Measurements from ENCODE around the gene TOE1.
A peak's percentile ranks its signal among the peaks of the same experiment; 100 is the strongest.

The TOE1 gene

GRCh38 chr1:45326627-45327623 lies 13.0 kb upstream of the TOE1 start, which contains the start of gene HPDL:
HPDL (plus strand) TSS chr1:45326895; CDS start chr1:45327149, 254 bp downstream.
- DNase-seq = peak in 1 of 2 experiments; percentile 19

DNA sequence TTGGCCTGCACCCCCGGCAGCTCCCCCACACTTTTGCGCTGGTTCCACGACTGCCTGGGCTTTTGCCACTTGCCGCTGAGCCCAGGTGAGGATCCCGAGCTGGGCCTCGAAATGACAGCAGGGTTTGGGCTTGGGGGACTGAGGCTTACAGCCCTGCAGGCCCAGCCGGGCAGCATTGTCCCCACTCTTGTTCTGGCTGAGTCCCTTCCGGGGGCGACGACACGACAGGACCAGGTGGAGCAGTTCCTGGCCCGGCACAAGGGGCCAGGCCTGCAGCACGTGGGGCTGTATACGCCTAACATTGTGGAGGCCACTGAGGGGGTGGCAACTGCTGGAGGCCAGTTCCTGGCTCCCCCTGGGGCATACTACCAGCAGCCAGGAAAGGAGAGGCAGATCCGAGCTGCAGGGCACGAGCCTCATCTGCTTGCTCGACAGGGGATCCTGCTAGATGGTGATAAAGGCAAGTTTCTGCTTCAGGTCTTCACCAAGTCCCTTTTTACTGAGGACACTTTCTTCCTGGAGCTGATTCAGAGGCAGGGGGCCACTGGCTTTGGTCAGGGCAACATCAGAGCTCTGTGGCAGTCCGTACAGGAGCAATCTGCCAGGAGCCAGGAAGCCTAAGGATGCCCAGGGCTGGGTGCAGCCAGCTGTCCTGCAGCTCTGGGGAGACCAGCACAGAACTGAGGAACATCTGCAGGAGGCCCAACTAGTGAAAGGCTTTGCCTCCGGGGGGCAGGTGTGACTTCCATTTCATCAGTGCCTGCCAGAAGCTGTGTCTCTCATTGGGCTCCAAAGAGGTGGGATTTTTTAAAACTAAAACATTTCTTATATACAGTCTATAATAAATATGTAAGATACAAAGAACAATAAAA lies 12.1 kb upstream of the TOE1 start:
- DNase-seq = no peak

DNA sequence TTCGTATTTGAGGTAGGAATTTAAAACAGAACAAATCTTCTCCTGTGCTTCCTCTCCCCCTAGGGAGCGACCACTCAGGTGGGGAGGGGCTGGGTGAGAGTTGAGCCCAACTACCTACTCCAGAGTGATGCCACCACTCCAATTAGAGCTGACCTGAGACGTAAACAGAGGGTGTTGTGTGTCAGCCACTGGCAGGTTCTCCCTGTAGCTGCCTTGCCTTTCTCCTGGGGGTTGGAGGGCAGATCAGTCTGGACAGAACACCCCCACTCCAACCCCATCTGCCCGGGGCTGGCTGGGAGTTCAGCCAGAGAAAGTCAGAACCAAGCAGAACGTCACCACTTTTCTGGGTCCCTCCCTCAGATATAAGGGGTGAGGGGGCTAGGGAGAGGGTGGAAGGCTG lies 11.3 kb upstream of the TOE1 start:
- DNase-seq = no peak

DNA sequence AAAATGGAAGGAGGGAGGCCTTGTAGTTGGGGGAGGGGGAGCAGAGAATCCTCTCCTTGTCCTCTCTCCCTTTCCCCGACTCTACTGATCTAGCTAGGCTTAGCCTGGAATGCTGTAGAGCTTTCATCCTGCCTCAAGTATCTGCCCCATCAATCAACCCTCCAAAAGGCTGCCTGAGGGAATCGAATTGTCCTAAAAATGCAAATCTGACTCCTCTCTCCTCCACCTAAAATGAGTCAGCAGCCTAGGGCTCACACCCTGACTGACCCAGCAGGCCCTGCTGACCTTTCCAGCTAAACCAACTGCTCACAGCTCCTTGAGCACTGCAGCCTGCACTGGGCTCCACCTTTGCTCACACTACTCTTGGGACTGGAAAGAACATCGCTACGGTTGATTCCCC lies 10.5 kb upstream of the TOE1 start:
- no peak for DNase-seq

GRCh38 chr1:45331436-45332345 lies 8.3 kb upstream of the TOE1 start:
- no peak for DNase-seq

DNA sequence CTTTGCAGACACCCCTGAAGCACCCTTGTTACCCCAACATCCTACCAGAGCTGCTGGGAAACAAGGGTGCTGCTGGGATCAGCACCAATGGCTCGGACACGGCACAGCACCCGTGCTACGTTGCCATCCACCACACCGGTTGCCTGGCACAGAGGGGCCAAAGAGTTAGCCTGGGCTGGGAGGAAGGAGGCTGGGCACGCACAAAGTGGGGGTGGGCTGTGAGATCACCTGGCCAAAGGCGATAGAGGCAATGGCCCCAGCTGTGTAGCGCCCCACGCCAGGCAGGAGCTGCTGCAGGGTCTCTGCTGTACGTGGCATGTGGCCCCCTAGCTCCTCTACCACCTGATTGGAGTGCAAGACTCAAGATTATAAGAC lies 7.6 kb upstream of the TOE1 start:
- DNase-seq = no peak

- DNase-seq = no peak
Measured at GRCh38 chr1:45334308-45335245, 5.4 kb upstream of the TOE1 start.

DNA sequence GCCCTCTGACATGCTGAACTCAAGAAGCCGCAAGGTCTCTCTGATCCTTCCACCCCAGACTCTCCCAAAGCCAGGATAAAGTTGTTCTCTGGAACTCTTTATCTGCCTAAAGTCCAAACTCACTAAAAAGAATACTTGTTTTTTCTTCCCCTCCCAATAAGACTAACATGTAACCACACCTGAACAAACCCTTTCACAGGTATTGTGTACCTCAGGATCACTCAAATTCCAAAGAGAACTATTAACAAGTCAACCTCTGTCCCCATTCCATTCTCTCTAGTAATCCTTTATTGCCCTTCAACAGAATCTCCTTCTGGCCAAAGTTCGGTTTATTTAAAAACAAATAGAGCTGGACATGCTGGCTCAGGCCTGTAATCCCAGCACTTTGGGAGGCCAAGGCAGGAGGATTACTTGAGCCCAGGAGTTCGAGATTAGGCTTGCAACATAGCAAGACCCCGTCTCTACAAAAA lies 4.1 kb upstream of the TOE1 start:
- DNase-seq = no peak

DNA sequence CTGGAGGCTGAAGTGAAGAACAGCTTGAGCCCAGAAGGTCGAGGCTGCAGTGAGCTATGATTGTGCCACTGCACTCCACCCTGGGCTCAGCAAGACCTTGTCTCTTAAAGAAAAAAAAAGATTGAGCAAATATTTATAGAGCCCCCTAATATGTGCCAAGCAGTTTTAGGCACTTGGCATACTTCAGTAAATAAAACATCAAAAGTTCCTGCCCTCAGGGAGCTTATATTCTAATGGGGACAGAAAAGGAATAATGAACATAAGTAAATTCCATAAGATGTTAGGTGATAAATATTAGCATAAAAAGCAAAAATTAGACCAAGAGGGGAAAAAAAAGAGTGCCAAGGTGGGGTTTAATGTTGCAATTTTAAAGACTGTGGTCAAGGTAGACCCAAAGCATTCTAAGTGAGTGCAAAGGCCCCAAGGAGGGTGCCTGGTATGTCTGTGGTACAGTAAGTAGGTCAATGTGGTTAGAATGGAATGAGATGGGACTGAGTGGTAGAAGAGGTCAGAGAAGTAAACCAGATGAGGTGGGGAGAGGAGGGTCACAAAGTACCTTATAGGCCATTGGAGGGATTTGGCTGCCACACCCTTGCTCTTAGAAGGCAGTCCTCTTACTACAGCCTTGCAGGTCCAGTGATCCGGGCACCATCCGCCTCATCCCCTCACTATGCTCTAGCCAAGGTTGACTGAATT lies 2.2 kb upstream of the TOE1 start:
- DNase-seq = no peak

DNA sequence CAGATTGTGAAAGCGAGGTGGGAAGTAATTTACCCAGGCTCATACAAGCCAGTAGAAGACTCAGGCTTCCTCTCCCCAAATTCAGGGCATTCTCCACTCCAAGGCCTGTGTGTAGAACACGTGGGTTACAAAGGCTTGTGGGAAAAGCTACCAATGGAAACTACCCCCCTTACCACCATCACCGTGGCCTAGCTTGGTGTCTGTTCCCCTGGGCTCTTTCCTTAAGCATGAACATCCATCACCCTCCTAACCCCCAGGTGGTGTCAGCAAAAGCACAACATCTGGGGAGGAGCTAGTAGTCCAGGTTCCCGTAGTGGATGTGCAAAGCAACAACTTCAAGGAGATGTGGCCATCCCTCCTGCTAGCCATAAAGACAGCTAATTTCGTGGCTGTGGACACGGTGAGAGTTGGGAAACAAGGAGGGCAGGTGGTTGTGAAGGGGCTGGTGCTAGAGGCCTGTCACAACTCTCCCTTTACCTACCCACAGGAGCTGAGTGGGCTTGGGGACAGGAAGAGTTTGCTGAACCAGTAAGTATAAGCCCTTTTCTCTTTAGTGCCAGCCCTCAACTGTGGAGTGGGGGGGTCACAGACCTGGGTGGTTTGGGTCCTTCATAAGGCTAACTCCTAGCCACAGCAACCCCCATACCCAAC lies 971 bp downstream of the TOE1 start:
- no peak for DNase-seq

GRCh38 chr1:45344499-45344898 lies 4.5 kb downstream of the TOE1 start:
- DNase-seq = no peak

GRCh38 chr1:45345014-45345413 lies 5.0 kb downstream of the TOE1 start:
- DNase-seq = no peak

GRCh38 chr1:45346473-45346872 lies 6.5 kb downstream of the TOE1 start:
- no peak for DNase-seq

DNA sequence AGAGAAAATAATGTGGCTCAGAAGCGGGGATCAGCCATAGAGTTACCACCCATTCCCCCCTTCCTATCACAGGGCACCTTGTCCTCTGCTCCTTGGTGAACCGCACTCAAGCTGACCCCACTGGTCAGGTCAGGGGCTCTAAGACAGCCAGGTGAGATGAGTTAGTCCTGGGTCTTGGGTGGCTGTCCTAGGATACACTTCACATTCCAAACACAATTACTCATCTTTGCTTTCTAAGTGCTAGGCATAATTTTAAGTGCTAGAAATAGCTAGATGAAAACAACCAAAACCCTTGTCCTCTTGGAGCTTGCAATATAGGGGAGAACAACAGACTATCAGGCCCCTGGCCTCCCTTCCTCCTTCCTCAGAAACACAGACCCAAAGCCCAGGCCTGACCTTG lies 8.1 kb downstream of the TOE1 start:
- DNase-seq = no peak

GRCh38 chr1:45348609-45348965 lies 8.6 kb downstream of the TOE1 start:
- no peak for DNase-seq

- DNase-seq = no peak
Measured at GRCh38 chr1:45348966-45349677, 9.2 kb downstream of the TOE1 start.

DNA sequence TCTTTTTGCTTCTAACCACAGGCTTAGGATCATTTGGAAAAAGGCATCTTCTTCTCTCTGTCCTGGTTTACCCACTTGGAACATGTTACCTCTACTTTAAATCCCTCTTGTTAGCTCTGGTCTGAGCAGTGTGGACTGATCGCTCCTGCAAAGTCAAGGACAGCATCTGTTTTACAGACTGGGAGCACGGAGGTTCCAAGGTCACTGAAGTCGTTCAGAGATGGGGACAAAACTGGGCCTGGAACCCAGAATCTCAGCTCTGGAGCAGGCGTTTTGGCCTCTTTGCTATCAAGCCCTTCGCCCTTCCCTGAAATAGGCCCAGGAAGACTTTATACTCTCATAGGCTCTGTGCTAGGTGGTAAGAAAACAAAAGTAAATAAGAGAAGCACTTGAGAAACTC lies 11.5 kb downstream of the TOE1 start:
- DNase-seq = no peak

GRCh38 chr1:45353685-45354084 lies 13.7 kb downstream of the TOE1 start:
- DNase-seq = no peak

DNA sequence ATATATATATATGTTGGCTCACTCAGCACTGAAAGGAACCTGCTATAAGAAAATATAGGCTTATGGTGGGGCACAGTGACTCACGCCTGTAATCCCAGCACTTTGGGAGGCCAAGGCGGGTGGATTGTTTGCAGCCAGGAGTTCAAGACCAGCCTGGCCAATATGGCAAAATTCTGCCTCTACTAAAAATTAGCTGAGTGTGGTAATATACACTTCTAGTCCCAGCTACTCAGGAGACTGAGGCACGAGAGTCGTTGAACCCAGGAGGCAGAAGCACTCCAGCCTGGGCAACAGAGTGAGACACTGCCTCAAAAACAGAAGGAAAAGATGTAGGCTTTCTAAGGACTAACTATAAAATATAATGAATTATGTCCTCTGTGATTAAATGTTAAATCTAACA lies 14.9 kb downstream of the TOE1 start:
- no peak for DNase-seq

GRCh38 chr1:45355683-45356082 lies 15.7 kb downstream of the TOE1 start:
- DNase-seq = no peak
